Smooth muscle cell (in vitro differentiated cells): Measurements from ENCODE around the gene AGBL1. TPM values are rescaled to one million over a fixed set of nuclear protein-coding genes. Genes with fewer than 3 reads are reported as not detected.

Experiments
- DNase-seq: peaks from one replicate; lab custom pipeline; 2025; ENCODE audit not compliant: unreplicated experiment; lab: John Stamatoyannopoulos, UW
- H2AFZ ChIP-seq: fragments of 200-600 bp; sonication (generic); 2 replicates; pipeline ENCODE4 v1.6.0; 2016; ENCODE audit warnings: antibody characterized with exemption, low read depth, mild to moderate bottlenecking
- H3F3A ChIP-seq: fragments of 200-600 bp; sonication (generic); 2 replicates; pipeline ENCODE4 v1.6.0; 2017; ENCODE audit warnings: antibody characterized with exemption, low read depth
- H3K27ac ChIP-seq: fragments of 200-600 bp; sonication (generic); 2 replicates; pipeline ENCODE4 v1.5.1; 2016; ENCODE audit warnings: low read depth, mild to moderate bottlenecking
- H3K27me3 ChIP-seq: fragments of 200-600 bp; sonication (generic); 2 replicates; pipeline ENCODE4 v1.6.1; 2016; ENCODE audit warnings: low read depth, mild to moderate bottlenecking
- H3K36me3 ChIP-seq: fragments of 200-600 bp; sonication (generic); 2 replicates; pipeline ENCODE4 v1.5.1; 2016; ENCODE audit warnings: low read depth
- H3K4me1 ChIP-seq: fragments of 200-600 bp; sonication (generic); 2 replicates; pipeline ENCODE4 v1.5.1; 2016; ENCODE audit warnings: low read depth
- H3K4me2 ChIP-seq: fragments of 200-600 bp; sonication (generic); 2 replicates; pipeline ENCODE4 v1.6.0; 2016; ENCODE audit warnings: mild to moderate bottlenecking
- H3K4me3 ChIP-seq: fragments of 200-600 bp; sonication (generic); 2 replicates; pipeline ENCODE4 v1.5.1; 2016; ENCODE audit warnings: mild to moderate bottlenecking
- H3K79me2 ChIP-seq: fragments of 200-600 bp; sonication (generic); 2 replicates; pipeline ENCODE4 v1.6.0; 2016; ENCODE audit warnings: low read depth, mild to moderate bottlenecking
- H3K9ac ChIP-seq: fragments of 200-600 bp; sonication (generic); 2 replicates; pipeline ENCODE4 v1.6.0; 2016; ENCODE audit warnings: low read depth
- H3K9me3 ChIP-seq: fragments of 200-600 bp; sonication (generic); replicated peaks from 2 replicates; pipeline ENCODE4 v1.5.1; 2016; ENCODE audit warnings: low read depth
- H4K20me1 ChIP-seq: fragments of 200-600 bp; sonication (generic); 2 replicates; pipeline ENCODE4 v1.6.0; 2016; ENCODE audit warnings: low read depth
- WGBS: methylation state at CpG from one replicate; pipeline ENCODE4 v1.1.7; 2016; ENCODE audit warnings: low lambda C conversion rate; 5-methylcytosine and 5-hydroxymethylcytosine counted together
- polyA plus RNA-seq: library from polyadenylated mRNA; unstranded; fragments of >200 nt; fragmentation: Nextera tagmentation; extraction: Ambion mirVana; gene quantifications from 2 replicates; pipeline ENCODE4 v1.2.1, GENCODE V29; 2016
- total RNA-seq: library from RNA; depleted of rRNA; stranded (reverse); fragments of >200 nt; gene quantifications from 2 replicates; pipeline ENCODE4 v1.2.3, GENCODE V29; 2014
- TF ChIP-seq, protein P1 (sequence below): fragments of 200-600 bp; sonication (generic); IDR thresholded peaks from 2 replicates; pipeline ENCODE4 v1.5.1; 2017; ENCODE audit warnings: borderline replicate concordance, mild to moderate bottlenecking, antibody characterized with exemption; ENCODE audit not compliant: insufficient read depth, poor library complexity, severe bottlenecking

AGBL1 gene
- total and polyA plus RNA-seq, 2 experiments from 2014 or later, result not detected

DNA sequence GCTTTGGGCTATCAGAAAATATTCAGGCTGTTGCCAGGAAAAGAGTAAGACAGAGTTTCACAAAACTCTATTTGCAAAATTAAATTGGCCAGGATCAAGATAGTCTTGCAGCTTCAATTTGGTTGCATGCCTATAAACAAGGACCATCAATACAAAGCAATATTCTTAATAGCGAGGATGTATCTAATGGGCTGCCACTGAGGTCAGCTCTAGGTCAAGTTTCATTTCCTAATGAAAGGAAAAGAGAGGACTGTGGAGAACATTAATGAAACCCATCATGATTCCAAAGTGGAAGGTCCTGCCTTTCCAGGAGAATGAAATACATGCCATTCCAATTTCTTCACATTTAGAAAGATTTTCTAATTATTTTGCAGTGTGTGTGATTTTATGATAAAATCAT is 273.5 kb downstream of the AGBL1 start:
- Histone ChIP-seq H3K36me3 (no peaks in the 10 kb centered on the region), H3K27me3 (no peaks in the 10 kb centered on the region), H2AFZ (no peak overlapping the region), H3K4me2 (no peak overlapping the region), H3F3A (no peaks in the 10 kb centered on the region), H4K20me1 (no peaks in the 10 kb centered on the region), H3K79me2 (no peaks in the 10 kb centered on the region), H3K9me3 (no peaks in the 10 kb centered on the region), H3K4me3 (no peak overlapping the region), H3K4me1 (no peaks in the 10 kb centered on the region), H3K27ac (no peak overlapping the region), H3K9ac (no peak overlapping the region)
- no peak for DNase-seq
- TF ChIP-seq, protein P1, sequence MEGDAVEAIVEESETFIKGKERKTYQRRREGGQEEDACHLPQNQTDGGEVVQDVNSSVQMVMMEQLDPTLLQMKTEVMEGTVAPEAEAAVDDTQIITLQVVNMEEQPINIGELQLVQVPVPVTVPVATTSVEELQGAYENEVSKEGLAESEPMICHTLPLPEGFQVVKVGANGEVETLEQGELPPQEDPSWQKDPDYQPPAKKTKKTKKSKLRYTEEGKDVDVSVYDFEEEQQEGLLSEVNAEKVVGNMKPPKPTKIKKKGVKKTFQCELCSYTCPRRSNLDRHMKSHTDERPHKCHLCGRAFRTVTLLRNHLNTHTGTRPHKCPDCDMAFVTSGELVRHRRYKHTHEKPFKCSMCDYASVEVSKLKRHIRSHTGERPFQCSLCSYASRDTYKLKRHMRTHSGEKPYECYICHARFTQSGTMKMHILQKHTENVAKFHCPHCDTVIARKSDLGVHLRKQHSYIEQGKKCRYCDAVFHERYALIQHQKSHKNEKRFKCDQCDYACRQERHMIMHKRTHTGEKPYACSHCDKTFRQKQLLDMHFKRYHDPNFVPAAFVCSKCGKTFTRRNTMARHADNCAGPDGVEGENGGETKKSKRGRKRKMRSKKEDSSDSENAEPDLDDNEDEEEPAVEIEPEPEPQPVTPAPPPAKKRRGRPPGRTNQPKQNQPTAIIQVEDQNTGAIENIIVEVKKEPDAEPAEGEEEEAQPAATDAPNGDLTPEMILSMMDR, result no peak
- WGBS, result 93% methylated on average over 1 of the region's 1 CpG

DNA sequence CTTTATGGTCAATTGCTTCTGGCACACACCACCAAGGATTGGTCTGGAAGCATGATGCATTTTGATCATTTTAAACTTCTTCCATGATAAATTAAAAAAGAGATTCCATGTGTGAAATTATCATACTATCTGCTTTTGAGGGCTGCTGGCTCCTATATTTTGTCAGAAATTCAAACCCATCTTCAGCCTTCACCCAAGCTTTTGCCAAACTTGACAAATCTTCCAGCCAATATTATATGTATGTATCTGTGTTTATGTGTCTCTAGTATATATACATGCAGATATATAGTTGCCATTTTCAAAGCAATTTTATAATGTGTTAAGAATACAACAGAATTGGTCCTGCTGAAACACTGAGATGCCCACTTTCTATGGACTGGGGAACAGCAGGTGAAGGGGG is 275.7 kb downstream of the AGBL1 start:
- H3K27ac ChIP-seq, result no peak overlapping the region
- H3K4me2 ChIP-seq, result no peak overlapping the region
- no peaks in the 10 kb centered on the region for H3K36me3 ChIP-seq
- H3K9ac ChIP-seq, result no peak overlapping the region
- no peak for DNase-seq
- no peaks in the 10 kb centered on the region for H3K27me3 ChIP-seq
- no peaks in the 10 kb centered on the region for H3K9me3 ChIP-seq
- TF ChIP-seq, protein P1, result no peak
- H4K20me1 ChIP-seq, result no peaks in the 10 kb centered on the region
- H2AFZ ChIP-seq, result no peak overlapping the region
- H3K79me2 ChIP-seq, result no peaks in the 10 kb centered on the region
- H3K4me1 ChIP-seq, result no peaks in the 10 kb centered on the region
- H3F3A ChIP-seq, result no peaks in the 10 kb centered on the region
- no peak overlapping the region for H3K4me3 ChIP-seq

DNA sequence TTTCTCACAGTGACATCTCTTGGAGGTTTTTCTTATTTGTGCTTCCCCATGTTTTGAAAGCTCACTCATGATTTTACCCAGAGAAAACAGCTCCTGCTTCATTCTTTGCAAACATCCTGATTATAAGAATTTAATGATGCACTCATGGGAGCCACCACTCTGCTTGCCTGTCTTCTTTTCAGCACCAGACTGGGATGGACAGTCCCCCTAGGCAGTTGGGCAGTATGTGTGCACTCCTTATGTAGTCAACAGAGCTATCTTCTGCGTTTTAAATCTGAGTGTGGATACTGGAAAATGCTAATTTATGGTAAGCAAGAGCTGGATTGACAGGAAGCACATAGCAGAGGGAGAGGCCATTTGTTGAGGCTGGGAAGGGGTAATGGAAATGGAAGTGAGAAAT is 276.1 kb downstream of the AGBL1 start:
- Histone ChIP-seq H3K4me1 (no peaks in the 10 kb centered on the region), H3K4me3 (no peak overlapping the region), H3K27ac (no peak overlapping the region), H3K4me2 (no peak overlapping the region), H3K36me3 (no peaks in the 10 kb centered on the region), H3K27me3 (no peaks in the 10 kb centered on the region), H3K9me3 (no peaks in the 10 kb centered on the region), H3K79me2 (no peaks in the 10 kb centered on the region), H4K20me1 (no peaks in the 10 kb centered on the region), H2AFZ (no peak overlapping the region), H3K9ac (no peak overlapping the region), H3F3A (no peaks in the 10 kb centered on the region)
- TF ChIP-seq, protein P1, result no peak
- DNase-seq, result no peak
- 57% methylated on average over 1 of the region's 1 CpG for WGBS

DNA sequence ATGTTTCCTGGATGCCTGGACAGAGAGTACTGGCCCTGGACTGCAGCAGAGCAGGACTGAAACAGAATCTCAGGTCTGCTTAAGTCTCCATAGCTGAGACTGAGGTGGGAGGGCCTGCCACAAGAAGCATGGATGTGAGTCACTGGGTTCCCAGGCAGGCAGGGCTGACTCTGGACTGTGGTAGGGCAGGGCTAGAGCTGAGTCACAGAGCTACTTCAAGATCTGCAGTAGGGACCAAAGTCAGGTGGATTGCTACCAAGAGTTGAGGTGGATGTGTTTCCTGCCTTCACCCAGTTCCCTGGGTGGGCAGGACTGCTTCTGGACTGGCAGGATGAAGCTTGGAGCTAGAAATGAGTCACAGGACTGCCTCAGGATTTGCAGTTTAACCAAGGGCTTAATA is 282.9 kb downstream of the AGBL1 start:
- H2AFZ ChIP-seq, result no peak overlapping the region
- H3K4me3 ChIP-seq, result no peak overlapping the region
- no peak overlapping the region for H3K4me2 ChIP-seq
- H3K27me3 ChIP-seq, result no peaks in the 10 kb centered on the region
- no peaks in the 10 kb centered on the region for H3F3A ChIP-seq
- H3K9ac ChIP-seq, result no peak overlapping the region
- H4K20me1 ChIP-seq, result no peaks in the 10 kb centered on the region
- DNase-seq, result no peak
- H3K79me2 ChIP-seq, result no peaks in the 10 kb centered on the region
- no peak overlapping the region for H3K27ac ChIP-seq
- no peaks in the 10 kb centered on the region for H3K4me1 ChIP-seq
- H3K9me3 ChIP-seq, result no peaks in the 10 kb centered on the region
- H3K36me3 ChIP-seq, result no peaks in the 10 kb centered on the region
- TF ChIP-seq, protein P1, result no peak
